Neural cell (in vitro differentiated cells): Measurements from ENCODE around the gene LRRFIP2. TPM values are rescaled to one million over a fixed set of nuclear protein-coding genes. Genes with fewer than 3 reads are reported as not detected.

Source experiments
- H2AFZ ChIP-seq: fragments of 200-600, 300-800 bp; sonication (generic), shearing (Covaris generic); 2 replicates; pipeline ENCODE4 v1.6.0; 2014; ENCODE audit warnings: low read depth, mild to moderate bottlenecking, antibody characterized with exemption, low read length, moderate library complexity
- H3F3A ChIP-seq: fragments of 200-600 bp; shearing (Covaris generic); 2 replicates; pipeline ENCODE4 v1.6.1; 2016; ENCODE audit warnings: mild to moderate bottlenecking, moderate library complexity, mixed read lengths, antibody characterized with exemption, low read length; ENCODE audit not compliant: insufficient read depth, poor library complexity, severe bottlenecking
- H3K27ac ChIP-seq: fragments of 200-600, 300-800 bp; sonication (generic), shearing (Covaris generic); 2 replicates; pipeline ENCODE4 v1.5.1; 2014; ENCODE audit warnings: mild to moderate bottlenecking, low read length, moderate library complexity
- H3K27me3 ChIP-seq: fragments of 300-800, 200-600 bp; sonication (generic), shearing (Covaris generic); 2 replicates; pipeline ENCODE4 v1.6.0; 2014; ENCODE audit warnings: mild to moderate bottlenecking, low read depth, low read length, moderate library complexity; ENCODE audit not compliant: insufficient read depth
- H3K36me3 ChIP-seq: fragments of 300-800, 200-600 bp; sonication (generic), shearing (Covaris generic); 2 replicates; pipeline ENCODE4 v1.5.1; 2014; ENCODE audit warnings: mild to moderate bottlenecking, antibody characterized with exemption, low read length, moderate library complexity; ENCODE audit not compliant: insufficient read depth
- H3K4me2 ChIP-seq: fragments of 300-800, 200-600 bp; sonication (generic), shearing (Covaris generic); 2 replicates; pipeline ENCODE4 v1.6.0; 2014; ENCODE audit warnings: mild to moderate bottlenecking, low read length
- H3K4me3 ChIP-seq: fragments of 300-800, 200-600 bp; sonication (generic), shearing (Covaris generic); 2 replicates; pipeline ENCODE4 v1.5.1; 2014; ENCODE audit warnings: mild to moderate bottlenecking, low read length, moderate library complexity
- H3K79me2 ChIP-seq: fragments of 200-600 bp; shearing (Covaris generic); replicated peaks from 2 replicates; pipeline ENCODE4 v1.6.0; 2014; ENCODE audit warnings: mild to moderate bottlenecking, low read length, moderate library complexity; ENCODE audit not compliant: insufficient read depth
- H3K9ac ChIP-seq: fragments of 300-800, 200-600 bp; sonication (generic), shearing (Covaris generic); 2 replicates; pipeline ENCODE4 v1.6.1; 2016; ENCODE audit warnings: mild to moderate bottlenecking, low read length, mixed read lengths
- H3K9me2 ChIP-seq: fragments of 200-600 bp; shearing (Covaris generic); 2 replicates; pipeline ENCODE4 v1.6.1; 2016; ENCODE audit warnings: mild to moderate bottlenecking, low read length, mixed read lengths; ENCODE audit not compliant: insufficient read depth
- H3K9me3 ChIP-seq: fragments of 200-600, 300-800 bp; sonication (generic), shearing (Covaris generic); 2 replicates; pipeline ENCODE4 v1.6.1; 2016; ENCODE audit warnings: mild to moderate bottlenecking, mixed run types, low read length, moderate library complexity, mixed read lengths
- H4K20me1 ChIP-seq: fragments of 200-600 bp; shearing (Covaris generic); 2 replicates; pipeline ENCODE4 v1.6.1; 2016; ENCODE audit warnings: mild to moderate bottlenecking, mixed run types; ENCODE audit not compliant: insufficient read depth
- CTCF ChIP-seq: fragments of 450-650 bp; IDR thresholded peaks from 2 replicates; pipeline ENCODE4 v1.5.1; 2014; ENCODE audit warnings: antibody characterized with exemption, mild to moderate bottlenecking, moderate library complexity; ENCODE audit not compliant: poor library complexity, severe bottlenecking
- EP300 ChIP-seq: fragments of 450-650 bp; conservative IDR thresholded peaks from 2 replicates; pipeline ENCODE4 v1.6.1; 2014; ENCODE audit warnings: antibody characterized with exemption, mild to moderate bottlenecking, moderate library complexity; ENCODE audit not compliant: poor library complexity, severe bottlenecking
- EZH2 ChIP-seq: fragments of 200-600, 300-800 bp; shearing (Covaris generic), sonication (generic); IDR thresholded peaks from 2 replicates; pipeline ENCODE4 v1.6.1; 2014; ENCODE audit warnings: antibody characterized with exemption, low read length, borderline replicate concordance, mild to moderate bottlenecking; ENCODE audit not compliant: insufficient read depth, poor library complexity, severe bottlenecking
- MXI1 ChIP-seq: fragments of 450-650 bp; conservative IDR thresholded peaks from 2 replicates; pipeline ENCODE4 v1.6.1; 2014; ENCODE audit warnings: antibody characterized with exemption, mild to moderate bottlenecking; ENCODE audit not compliant: poor library complexity, severe bottlenecking
- POLR2AphosphoS5 ChIP-seq: IDR thresholded peaks from 2 replicates; pipeline ENCODE4 v1.6.1; 2012
- RAD21 ChIP-seq: fragments of 450-650 bp; conservative IDR thresholded peaks from 2 replicates; pipeline ENCODE4 v1.6.1; 2014; ENCODE audit warnings: antibody characterized with exemption, mild to moderate bottlenecking, moderate library complexity
- SMC3 ChIP-seq: fragments of 450-650 bp; conservative IDR thresholded peaks from 2 replicates; pipeline ENCODE4 v1.6.1; 2014; ENCODE audit warnings: antibody characterized with exemption, mild to moderate bottlenecking, moderate library complexity; ENCODE audit not compliant: poor library complexity
- TAF1 ChIP-seq: IDR thresholded peaks from 2 replicates; pipeline ENCODE4 v1.6.1; 2012; ENCODE audit warnings: low read depth
- polyA plus RNA-seq: library from polyadenylated mRNA; depleted of rRNA; stranded (reverse); fragments of >200 nt; gene quantifications from 2 replicates; pipeline ENCODE4 v1.2.3, GENCODE V29; 2014
- TF ChIP-seq, protein P1 (sequence below): IDR thresholded peaks from 2 replicates; pipeline ENCODE4 v1.6.1; 2012; ENCODE audit warnings: borderline replicate concordance

LRRFIP2 gene
- polyA plus RNA-seq, 1 donor from 2014 or later, result 143 TPM

GRCh38 chr3:37181756-37182155 is 7.4 kb upstream of the LRRFIP2 start:
- Histone ChIP-seq H3K4me2 (no peak overlapping the region), H3K27ac (no peak overlapping the region), H3K36me3 (no peaks in the 10 kb centered on the region), H3K9ac (no peak overlapping the region), H3K9me3 (no peaks in the 10 kb centered on the region), H3F3A (no peaks in the 10 kb centered on the region), H4K20me1 (no peaks in the 10 kb centered on the region), H3K79me2 (peaks cover 27% of the 10 kb centered on the region), H3K4me3 (no peak overlapping the region), H3K9me2 (no peaks in the 10 kb centered on the region), H2AFZ (no peak overlapping the region), H3K27me3 (no peaks in the 10 kb centered on the region)
- no peak for TF ChIP-seq TAF1
- TF ChIP-seq SMC3, result no peak
- TF ChIP-seq EZH2, result no peak
- no peak for TF ChIP-seq RAD21
- no peak for TF ChIP-seq CTCF
- TF ChIP-seq MXI1, result no peak
- TF ChIP-seq, protein P1, sequence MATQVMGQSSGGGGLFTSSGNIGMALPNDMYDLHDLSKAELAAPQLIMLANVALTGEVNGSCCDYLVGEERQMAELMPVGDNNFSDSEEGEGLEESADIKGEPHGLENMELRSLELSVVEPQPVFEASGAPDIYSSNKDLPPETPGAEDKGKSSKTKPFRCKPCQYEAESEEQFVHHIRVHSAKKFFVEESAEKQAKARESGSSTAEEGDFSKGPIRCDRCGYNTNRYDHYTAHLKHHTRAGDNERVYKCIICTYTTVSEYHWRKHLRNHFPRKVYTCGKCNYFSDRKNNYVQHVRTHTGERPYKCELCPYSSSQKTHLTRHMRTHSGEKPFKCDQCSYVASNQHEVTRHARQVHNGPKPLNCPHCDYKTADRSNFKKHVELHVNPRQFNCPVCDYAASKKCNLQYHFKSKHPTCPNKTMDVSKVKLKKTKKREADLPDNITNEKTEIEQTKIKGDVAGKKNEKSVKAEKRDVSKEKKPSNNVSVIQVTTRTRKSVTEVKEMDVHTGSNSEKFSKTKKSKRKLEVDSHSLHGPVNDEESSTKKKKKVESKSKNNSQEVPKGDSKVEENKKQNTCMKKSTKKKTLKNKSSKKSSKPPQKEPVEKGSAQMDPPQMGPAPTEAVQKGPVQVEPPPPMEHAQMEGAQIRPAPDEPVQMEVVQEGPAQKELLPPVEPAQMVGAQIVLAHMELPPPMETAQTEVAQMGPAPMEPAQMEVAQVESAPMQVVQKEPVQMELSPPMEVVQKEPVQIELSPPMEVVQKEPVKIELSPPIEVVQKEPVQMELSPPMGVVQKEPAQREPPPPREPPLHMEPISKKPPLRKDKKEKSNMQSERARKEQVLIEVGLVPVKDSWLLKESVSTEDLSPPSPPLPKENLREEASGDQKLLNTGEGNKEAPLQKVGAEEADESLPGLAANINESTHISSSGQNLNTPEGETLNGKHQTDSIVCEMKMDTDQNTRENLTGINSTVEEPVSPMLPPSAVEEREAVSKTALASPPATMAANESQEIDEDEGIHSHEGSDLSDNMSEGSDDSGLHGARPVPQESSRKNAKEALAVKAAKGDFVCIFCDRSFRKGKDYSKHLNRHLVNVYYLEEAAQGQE, result no peak
- TF ChIP-seq EP300, result no peak
- no peak for TF ChIP-seq POLR2AphosphoS5

- H3K79me2 ChIP-seq, result peaks cover 38% of the 10 kb centered on the region
These were observed 5.0 kb upstream of the LRRFIP2 start for GRCh38 chr3:37179144-37179967.

More at GRCh38 chr3:37179144-37179967, 5.0 kb upstream of the LRRFIP2 start:
- H3K4me2 ChIP-seq, result no peak overlapping the region
- no peak overlapping the region for H2AFZ ChIP-seq
- H3F3A ChIP-seq, result no peaks in the 10 kb centered on the region
- H3K9me3 ChIP-seq, result no peaks in the 10 kb centered on the region
- no peak overlapping the region for H3K9ac ChIP-seq
- no peaks in the 10 kb centered on the region for H3K9me2 ChIP-seq
- H3K27ac ChIP-seq, result no peak overlapping the region
- H3K4me3 ChIP-seq, result no peak overlapping the region
- H4K20me1 ChIP-seq, result no peaks in the 10 kb centered on the region
- H3K27me3 ChIP-seq, result no peaks in the 10 kb centered on the region
- H3K36me3 ChIP-seq, result no peaks in the 10 kb centered on the region
- no peak for TF ChIP-seq EP300
- TF ChIP-seq SMC3, result no peak
